Muscle layer of colon (tissue), 2 donors: ENCODE results near the gene AGPAT4.

ENCODE experiments used
- H3K27ac ChIP-seq: one replicate; pipeline ENCODE4 v1.7.0; 2013; ENCODE audit warnings: low read depth, mild to moderate bottlenecking, low read length, moderate library complexity
- H3K27me3 ChIP-seq, 2 donors: one replicate each; pipeline ENCODE4 v1.7.0; 2013; ENCODE audit warnings: low read length in 2 of 2, mild to moderate bottlenecking in 2 of 2; ENCODE audit not compliant: insufficient read depth in 2 of 2, control insufficient read depth in 1 of 2
- H3K36me3 ChIP-seq: one replicate; pipeline ENCODE4 v1.7.0; 2013; ENCODE audit warnings: mild to moderate bottlenecking, low read length; ENCODE audit not compliant: insufficient read depth
- H3K4me1 ChIP-seq: one replicate; pipeline ENCODE4 v1.7.0; 2013; ENCODE audit warnings: mild to moderate bottlenecking, low read length; ENCODE audit not compliant: insufficient read depth
- H3K4me3 ChIP-seq, 2 donors: one replicate each; pipeline ENCODE4 v1.7.0; 2013; ENCODE audit warnings: low read length in 2 of 2, low read depth in 1 of 2, mild to moderate bottlenecking in 1 of 2, moderate library complexity in 1 of 2
- H3K9ac ChIP-seq: one replicate; pipeline ENCODE4 v1.7.0; 2013; ENCODE audit warnings: low read length
- H3K9me3 ChIP-seq: one replicate; pipeline ENCODE4 v1.7.0; 2013; ENCODE audit warnings: mild to moderate bottlenecking, low read length
- donor health status: abdominal sarcoma.
- donor health status: Adenocarcinoma of cecum.

Gene AGPAT4

GRCh38 chr6:161169696-161170095, 104.2 kb downstream of the AGPAT4 start:
- Histone ChIP-seq H3K4me3 (no peak overlapping the region), H3K27me3 (no peaks in the 10 kb centered on the region), H3K36me3 (peaks cover 8% of the 10 kb centered on the region), H3K27ac (no peak overlapping the region), H3K4me1 (peaks cover 13% of the 10 kb centered on the region), H3K9ac (no peak overlapping the region), H3K9me3 (no peaks in the 10 kb centered on the region)

DNA sequence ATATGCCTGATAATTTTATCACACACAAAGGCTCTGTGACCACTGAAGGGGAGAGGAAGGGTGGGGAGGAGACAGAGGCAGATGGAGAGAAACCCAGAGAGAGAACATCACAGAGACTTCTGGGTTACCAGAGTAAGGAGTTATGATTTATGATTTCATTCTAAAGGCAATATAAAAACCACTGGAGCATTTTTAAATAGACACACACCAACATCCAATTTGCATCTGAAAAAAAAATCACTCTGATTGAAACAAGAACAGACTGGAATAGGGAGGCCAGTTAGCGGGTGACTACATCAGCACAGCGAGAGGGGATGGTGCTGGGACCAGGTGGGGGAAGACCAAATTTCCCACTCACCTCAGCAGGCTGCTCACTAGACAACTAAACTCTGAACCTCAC, 104.8 kb downstream of the AGPAT4 start:
- no peak overlapping the region for H3K27ac ChIP-seq
- no peaks in the 10 kb centered on the region for H3K27me3 ChIP-seq
- no peak overlapping the region for H3K9ac ChIP-seq
- no peaks in the 10 kb centered on the region for H3K9me3 ChIP-seq
- peaks cover 13% of the 10 kb centered on the region for H3K4me1 ChIP-seq
- H3K36me3 ChIP-seq = peaks cover 12% of the 10 kb centered on the region
- no peak overlapping the region for H3K4me3 ChIP-seq

DNA sequence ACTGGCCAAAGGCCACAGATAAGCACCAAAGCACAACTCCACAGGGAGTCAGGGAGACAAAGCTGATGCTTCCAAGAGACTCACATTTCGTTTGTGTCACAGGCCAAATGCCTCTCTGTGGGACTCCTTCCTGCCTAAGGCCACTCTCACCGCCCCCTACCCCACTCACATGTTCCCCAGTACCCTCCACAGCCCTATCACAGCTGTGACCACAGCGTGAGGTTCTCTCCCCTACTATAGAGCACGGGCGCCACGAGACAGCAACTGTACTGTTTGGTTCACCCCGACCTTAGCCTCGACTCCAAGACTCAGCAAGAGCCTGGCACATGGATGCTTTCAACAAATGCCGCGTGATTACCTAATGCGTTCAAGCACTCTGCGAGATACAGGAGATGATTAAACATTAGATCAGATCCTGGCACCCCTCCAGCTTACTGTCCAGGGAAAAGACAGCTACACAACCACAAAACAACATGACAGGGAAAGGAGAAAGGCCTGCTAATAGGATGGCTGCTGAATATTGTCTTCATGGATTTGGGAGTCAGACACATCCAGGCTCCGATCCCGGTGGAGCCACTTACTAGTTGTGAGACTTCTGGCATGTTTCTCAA, 105.5 kb downstream of the AGPAT4 start:
- no peak overlapping the region for H3K9ac ChIP-seq
- peaks cover 16% of the 10 kb centered on the region for H3K36me3 ChIP-seq
- H3K4me1 ChIP-seq = peaks cover 13% of the 10 kb centered on the region
- H3K27ac ChIP-seq = no peak overlapping the region
- H3K4me3 ChIP-seq = no peak overlapping the region
- H3K9me3 ChIP-seq = no peaks in the 10 kb centered on the region
- H3K27me3 ChIP-seq = no peaks in the 10 kb centered on the region

- H3K36me3 ChIP-seq = peaks cover 19% of the 10 kb centered on the region
- no peak overlapping the region for H3K4me3 ChIP-seq
- H3K4me1 ChIP-seq = peaks cover 18% of the 10 kb centered on the region
- H3K9ac ChIP-seq = no peak overlapping the region
- no peak overlapping the region for H3K27ac ChIP-seq
- no peaks in the 10 kb centered on the region for H3K9me3 ChIP-seq
- no peaks in the 10 kb centered on the region for H3K27me3 ChIP-seq
These were observed 107.2 kb downstream of the AGPAT4 start for GRCh38 chr6:161166677-161167076.

GRCh38 chr6:161166176-161166575, 107.7 kb downstream of the AGPAT4 start:
- peaks cover 20% of the 10 kb centered on the region for H3K4me1 ChIP-seq
- no peaks in the 10 kb centered on the region for H3K27me3 ChIP-seq
- no peak overlapping the region for H3K27ac ChIP-seq
- H3K9ac ChIP-seq = no peak overlapping the region
- H3K4me3 ChIP-seq = no peak overlapping the region
- no peaks in the 10 kb centered on the region for H3K9me3 ChIP-seq
- peaks cover 19% of the 10 kb centered on the region for H3K36me3 ChIP-seq

DNA sequence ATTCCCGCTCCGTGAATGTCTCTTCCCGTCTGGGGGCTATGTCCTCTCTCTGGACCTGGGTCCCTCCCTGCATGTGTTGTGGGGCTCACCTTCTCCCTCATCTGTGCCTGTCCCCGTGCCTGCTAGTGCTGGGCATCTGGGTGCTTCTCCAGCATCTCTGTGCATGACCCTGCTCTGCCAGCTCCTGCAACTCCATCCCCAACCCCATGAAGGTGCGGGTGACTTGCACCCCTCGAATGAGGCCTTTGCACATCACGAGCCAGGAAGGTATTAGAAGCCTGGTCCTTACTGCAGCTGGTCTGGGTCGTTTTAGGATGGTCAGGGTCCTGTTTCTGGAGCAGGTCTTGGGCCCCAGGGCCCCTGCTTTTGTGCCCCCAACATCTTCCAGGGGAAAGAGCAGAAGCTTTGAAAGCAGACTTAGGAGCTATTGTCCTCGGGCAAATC, 109.7 kb downstream of the AGPAT4 start:
- H3K27me3 ChIP-seq = no peaks in the 10 kb centered on the region
- H3K27ac ChIP-seq = no peak overlapping the region
- peaks cover 24% of the 10 kb centered on the region for H3K4me1 ChIP-seq
- no peak overlapping the region for H3K4me3 ChIP-seq
- no peak overlapping the region for H3K9ac ChIP-seq
- peaks cover 19% of the 10 kb centered on the region for H3K36me3 ChIP-seq
- no peaks in the 10 kb centered on the region for H3K9me3 ChIP-seq

GRCh38 chr6:161163466-161164181, 110.2 kb downstream of the AGPAT4 start:
- H3K4me1 ChIP-seq = peaks cover 21% of the 10 kb centered on the region
- no peaks in the 10 kb centered on the region for H3K27me3 ChIP-seq
- no peaks in the 10 kb centered on the region for H3K9me3 ChIP-seq
- H3K9ac ChIP-seq = no peak overlapping the region
- H3K27ac ChIP-seq = no peak overlapping the region
- H3K4me3 ChIP-seq = no peak overlapping the region
- peaks cover 19% of the 10 kb centered on the region for H3K36me3 ChIP-seq

DNA sequence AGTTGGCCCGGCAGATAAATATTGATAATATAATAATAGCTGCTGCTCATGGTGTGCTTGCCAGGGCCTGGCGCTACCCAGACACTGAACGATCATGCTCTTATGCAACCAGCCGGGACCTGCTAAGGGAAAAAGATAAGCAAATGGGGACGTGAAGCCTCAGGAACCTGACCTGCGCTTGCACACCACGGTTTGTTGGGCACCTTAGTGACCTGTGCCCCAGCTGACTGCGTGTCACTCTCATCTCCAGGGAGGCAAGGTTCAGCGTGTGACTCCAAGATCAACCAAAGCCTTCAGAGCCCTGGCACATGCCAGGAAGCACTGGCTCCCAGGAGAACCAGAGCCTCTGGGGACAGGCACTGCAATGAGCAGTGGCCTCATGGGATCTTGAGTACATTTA, 111.1 kb downstream of the AGPAT4 start:
- Histone ChIP-seq H3K9me3 (no peaks in the 10 kb centered on the region), H3K27me3 (no peaks in the 10 kb centered on the region), H3K9ac (no peak overlapping the region), H3K36me3 (peaks cover 19% of the 10 kb centered on the region), H3K4me3 (no peak overlapping the region), H3K27ac (no peak overlapping the region), H3K4me1 (peaks cover 18% of the 10 kb centered on the region)

DNA sequence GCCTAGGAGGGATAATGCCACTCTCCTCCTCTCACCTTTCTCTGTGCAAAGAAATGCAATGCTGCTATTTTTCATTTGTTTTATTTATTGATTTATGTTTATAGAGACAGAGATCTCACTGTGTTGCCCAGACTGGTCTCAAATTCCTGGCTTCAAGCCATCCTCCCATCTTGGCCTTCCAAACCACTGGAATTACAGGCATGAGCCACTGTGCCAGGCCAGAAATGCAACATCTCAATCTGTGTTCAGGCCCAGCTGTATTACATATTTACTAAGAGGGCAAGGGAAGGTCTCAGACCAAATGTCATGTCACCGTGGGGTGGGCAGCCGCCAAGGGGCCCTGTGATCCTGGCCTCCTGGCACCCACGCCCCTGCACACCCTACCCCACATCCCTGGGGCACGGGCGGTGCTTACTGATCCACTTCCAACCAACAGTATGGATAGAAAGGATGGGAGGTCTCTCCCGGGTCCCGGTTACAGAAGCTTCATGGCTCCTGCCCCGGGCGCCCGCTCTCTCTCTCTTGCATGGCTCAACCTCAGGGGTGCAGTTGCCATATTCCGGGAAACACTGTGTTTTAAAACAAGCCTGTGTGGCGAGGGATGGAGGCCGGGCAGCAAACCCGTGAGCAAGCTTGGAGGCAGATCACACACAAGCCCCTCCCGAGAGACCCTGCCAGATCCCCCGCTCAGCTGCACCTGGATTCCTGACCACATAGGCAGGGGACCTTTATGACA, 111.8 kb downstream of the AGPAT4 start:
- Histone ChIP-seq H3K27me3 (no peaks in the 10 kb centered on the region), H3K4me3 (no peak overlapping the region), H3K9me3 (no peaks in the 10 kb centered on the region), H3K36me3 (peaks cover 19% of the 10 kb centered on the region), H3K27ac (no peak overlapping the region), H3K4me1 (peaks cover 18% of the 10 kb centered on the region), H3K9ac (no peak overlapping the region)

- peaks cover 19% of the 10 kb centered on the region for H3K36me3 ChIP-seq
- no peak overlapping the region for H3K27ac ChIP-seq
- peaks cover 18% of the 10 kb centered on the region for H3K4me1 ChIP-seq
- no peaks in the 10 kb centered on the region for H3K9me3 ChIP-seq
- no peak overlapping the region for H3K9ac ChIP-seq
- no peak overlapping the region for H3K4me3 ChIP-seq
- H3K27me3 ChIP-seq = no peaks in the 10 kb centered on the region
These were observed 112.7 kb downstream of the AGPAT4 start for GRCh38 chr6:161161121-161161520.

- Histone ChIP-seq H3K4me1 (no peaks in the 10 kb centered on the region), H3K27ac (no peak overlapping the region), H3K27me3 (no peaks in the 10 kb centered on the region), H3K9me3 (no peaks in the 10 kb centered on the region), H3K36me3 (peaks cover 9% of the 10 kb centered on the region), H3K9ac (no peak overlapping the region), H3K4me3 (no peak overlapping the region)
These were observed 119.0 kb downstream of the AGPAT4 start for GRCh38 chr6:161154796-161155335.
